ENCODE results near the gene KRT83. TPM values are rescaled to one million over a fixed set of nuclear protein-coding genes. Genes with fewer than 3 reads are reported as not detected.

Gene KRT83
- total RNA-seq, result 0.14 TPM in 1 of 2 replicates, not detected in the other

GRCh38 chr12:52320784-52321400, at the start of gene KRT83:
KRT83 (minus strand) TSS chr12:52321398; CDS start chr12:52321335, 63 bp downstream.

GRCh38 chr12:52366738-52367485, 45.7 kb upstream of the KRT83 start, which contains the start of gene KRT85:
KRT85 (minus strand) TSS chr12:52367481; CDS start chr12:52367405, 76 bp downstream.

GRCh38 chr12:52291267-52291935, 29.8 kb downstream of the KRT83 start, which contains the start of gene KRT81:
KRT81 (minus strand) TSS chr12:52291534; CDS start chr12:52291465, 69 bp downstream.

GRCh38 chr12:52274521-52275120, 46.6 kb downstream of the KRT83 start, which contains the start of gene KRT86:
KRT86 (plus strand) TSS chr12:52274645; CDS start chr12:52301917, 27,272 bp downstream.

Other genes with a start within 250 kb of the KRT83 start
- 1.4 and 9.8 TPM in 2 replicates for gene SMIM41, start 241.7 kb downstream of the KRT83 start, total RNA-seq
- under 0.01 TPM in 2 replicates for gene KRT80, start 129.4 kb downstream of the KRT83 start, total RNA-seq
- gene KRT7, start 88.2 kb downstream of the KRT83 start, total RNA-seq, result 16.1 and 53.3 TPM in 2 replicates
- 0.09 and 0.14 TPM in 2 replicates for gene KRT86, start 46.8 kb downstream of the KRT83 start, total RNA-seq
- under 0.01 and 0.28 TPM in 2 replicates for gene KRT81, start 29.9 kb downstream of the KRT83 start, total RNA-seq
- not detected in 2 replicates for gene KRT85, start 46.1 kb upstream of the KRT83 start, total RNA-seq
- gene KRT84, start 64.3 kb upstream of the KRT83 start, total RNA-seq, result not detected in 2 replicates
- not detected in 2 replicates for gene KRT82, start 84.9 kb upstream of the KRT83 start, total RNA-seq
- gene KRT75, start 113.0 kb upstream of the KRT83 start, total RNA-seq, result not detected in 2 replicates
- 0.14 and 0.18 TPM in 2 replicates for gene KRT6B, start 130.7 kb upstream of the KRT83 start, total RNA-seq
- not detected in 2 replicates for gene KRT6C, start 152.4 kb upstream of the KRT83 start, total RNA-seq
- 3.7 and 22.8 TPM in 2 replicates for gene KRT6A, start 171.9 kb upstream of the KRT83 start, total RNA-seq
- gene KRT5, start 199.0 kb upstream of the KRT83 start, total RNA-seq, result 1.3 and 2.3 TPM in 2 replicates
- not detected in 2 replicates for gene KRT71, start 231.7 kb upstream of the KRT83 start, total RNA-seq

Data from smooth muscle cell of bladder (primary cell).